ENCODE measurements around the gene LACTB.

The LACTB gene, protein sequence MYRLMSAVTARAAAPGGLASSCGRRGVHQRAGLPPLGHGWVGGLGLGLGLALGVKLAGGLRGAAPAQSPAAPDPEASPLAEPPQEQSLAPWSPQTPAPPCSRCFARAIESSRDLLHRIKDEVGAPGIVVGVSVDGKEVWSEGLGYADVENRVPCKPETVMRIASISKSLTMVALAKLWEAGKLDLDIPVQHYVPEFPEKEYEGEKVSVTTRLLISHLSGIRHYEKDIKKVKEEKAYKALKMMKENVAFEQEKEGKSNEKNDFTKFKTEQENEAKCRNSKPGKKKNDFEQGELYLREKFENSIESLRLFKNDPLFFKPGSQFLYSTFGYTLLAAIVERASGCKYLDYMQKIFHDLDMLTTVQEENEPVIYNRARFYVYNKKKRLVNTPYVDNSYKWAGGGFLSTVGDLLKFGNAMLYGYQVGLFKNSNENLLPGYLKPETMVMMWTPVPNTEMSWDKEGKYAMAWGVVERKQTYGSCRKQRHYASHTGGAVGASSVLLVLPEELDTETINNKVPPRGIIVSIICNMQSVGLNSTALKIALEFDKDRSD

DNA sequence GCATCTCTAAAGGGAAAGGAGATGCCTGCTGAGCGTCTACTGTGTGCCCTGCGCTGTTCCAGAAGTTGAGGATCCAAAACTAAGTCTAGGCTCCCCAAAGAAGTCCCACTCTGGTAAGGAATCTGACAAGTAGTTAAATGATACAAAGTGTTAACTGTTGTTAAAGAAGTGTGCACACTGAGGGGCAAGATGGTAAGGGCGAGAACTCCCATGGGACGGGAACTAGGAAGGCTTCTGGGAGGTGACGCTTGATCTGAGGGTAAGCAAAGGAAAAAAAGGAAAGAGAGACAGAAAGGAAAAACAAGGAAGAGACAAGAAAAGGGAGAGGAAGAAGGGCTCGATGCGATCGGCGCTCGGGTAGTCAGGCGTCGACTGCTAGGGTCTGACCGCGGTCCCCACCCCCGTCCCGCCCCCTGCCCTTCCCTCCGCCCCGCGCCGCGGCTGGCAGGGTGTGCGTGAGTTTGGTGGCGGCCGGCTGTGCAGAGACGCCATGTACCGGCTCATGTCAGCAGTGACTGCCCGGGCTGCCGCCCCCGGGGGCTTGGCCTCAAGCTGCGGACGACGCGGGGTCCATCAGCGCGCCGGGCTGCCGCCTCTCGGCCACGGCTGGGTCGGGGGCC lies at the start of gene LACTB:
LACTB (plus strand) TSS at position 480 of the 620 bp plus-strand sequence; CDS start at position 491, 11 bp downstream.
- DNase-seq: peak; percentile 66 to 78

DNA sequence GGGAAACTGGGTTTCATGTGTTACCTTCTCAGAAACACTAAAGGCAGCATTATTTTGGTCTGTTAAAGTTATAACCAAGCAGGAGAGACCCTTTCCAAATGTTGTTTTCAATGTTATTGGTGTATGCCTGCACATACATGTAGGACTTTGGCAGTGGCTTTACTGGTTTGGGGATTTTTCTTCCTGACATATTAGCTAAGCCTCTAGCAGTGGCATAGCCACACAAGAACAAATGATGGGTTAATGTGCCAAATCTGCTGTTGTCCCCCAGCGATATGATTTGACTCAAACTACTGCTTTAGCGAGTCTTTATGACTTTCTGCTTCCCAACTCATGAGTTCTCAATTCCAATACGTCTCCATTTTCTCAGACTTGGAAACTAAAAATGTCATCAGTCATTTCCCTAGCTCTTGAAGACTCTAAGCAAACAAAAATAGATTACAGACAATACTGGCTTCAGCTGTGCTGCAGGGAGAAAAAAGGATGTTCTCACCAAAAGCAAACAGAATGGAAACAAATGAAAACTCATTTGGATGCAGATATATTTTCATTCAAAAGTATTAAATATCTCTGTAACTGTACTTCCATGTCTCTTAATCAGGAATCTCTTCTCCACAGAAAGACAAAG lies 49.5 kb upstream of the LACTB start:
- no peak for DNase-seq

DNA sequence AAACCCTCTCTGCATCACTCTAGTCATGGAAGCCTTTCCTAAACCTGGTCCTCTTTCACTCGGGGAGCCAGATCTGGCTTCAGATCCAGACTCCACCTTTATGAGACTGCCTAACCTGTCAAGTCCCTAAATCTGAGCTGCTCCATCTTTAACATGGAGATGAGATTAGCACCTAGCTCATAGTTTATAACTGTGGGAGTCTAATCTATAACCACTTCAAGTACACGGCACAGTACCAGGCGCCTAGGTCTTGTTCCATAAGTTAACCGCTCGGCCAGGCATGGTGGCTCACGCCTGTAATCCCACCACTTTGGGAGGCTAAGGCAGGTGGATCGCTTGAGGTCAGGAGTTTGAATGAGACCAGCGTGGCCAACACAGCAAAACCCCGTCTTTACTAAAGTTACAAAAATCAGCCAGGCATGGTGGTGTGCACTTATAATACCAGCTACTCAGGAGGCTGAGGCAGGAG lies 48.8 kb upstream of the LACTB start:
- no peak for DNase-seq

DNA sequence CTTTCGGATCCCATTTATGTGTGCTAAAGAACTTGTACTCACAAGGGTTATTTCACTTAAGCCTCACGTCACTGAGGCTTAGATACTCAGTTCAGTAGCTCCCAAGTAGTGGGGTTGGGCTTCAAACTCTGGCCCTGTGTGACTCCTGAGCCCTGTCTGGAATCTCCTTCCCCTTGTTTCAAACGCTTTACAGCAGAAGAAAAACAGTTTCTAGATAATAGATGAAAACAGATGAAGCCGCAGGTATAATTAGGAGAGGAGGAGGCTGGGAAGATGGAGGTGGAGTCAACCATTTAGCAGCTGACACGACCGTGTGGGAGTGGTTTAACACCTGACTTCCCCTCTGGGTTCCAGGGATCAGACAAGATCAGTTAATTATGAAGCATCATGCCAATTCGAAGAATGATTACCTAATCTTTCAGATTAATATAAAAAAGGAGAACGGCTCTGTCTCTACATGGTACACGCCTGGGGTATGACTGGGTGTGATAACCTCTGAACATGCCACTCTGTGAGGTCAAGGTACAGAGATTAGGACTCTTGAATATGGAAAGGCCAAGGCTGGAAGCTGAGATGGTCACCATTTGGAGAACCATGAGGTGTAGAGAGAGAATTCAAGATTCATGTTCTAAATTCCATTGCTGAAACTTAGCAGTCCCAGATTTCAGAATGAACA lies 48.0 kb upstream of the LACTB start:
- no peak for DNase-seq

DNA sequence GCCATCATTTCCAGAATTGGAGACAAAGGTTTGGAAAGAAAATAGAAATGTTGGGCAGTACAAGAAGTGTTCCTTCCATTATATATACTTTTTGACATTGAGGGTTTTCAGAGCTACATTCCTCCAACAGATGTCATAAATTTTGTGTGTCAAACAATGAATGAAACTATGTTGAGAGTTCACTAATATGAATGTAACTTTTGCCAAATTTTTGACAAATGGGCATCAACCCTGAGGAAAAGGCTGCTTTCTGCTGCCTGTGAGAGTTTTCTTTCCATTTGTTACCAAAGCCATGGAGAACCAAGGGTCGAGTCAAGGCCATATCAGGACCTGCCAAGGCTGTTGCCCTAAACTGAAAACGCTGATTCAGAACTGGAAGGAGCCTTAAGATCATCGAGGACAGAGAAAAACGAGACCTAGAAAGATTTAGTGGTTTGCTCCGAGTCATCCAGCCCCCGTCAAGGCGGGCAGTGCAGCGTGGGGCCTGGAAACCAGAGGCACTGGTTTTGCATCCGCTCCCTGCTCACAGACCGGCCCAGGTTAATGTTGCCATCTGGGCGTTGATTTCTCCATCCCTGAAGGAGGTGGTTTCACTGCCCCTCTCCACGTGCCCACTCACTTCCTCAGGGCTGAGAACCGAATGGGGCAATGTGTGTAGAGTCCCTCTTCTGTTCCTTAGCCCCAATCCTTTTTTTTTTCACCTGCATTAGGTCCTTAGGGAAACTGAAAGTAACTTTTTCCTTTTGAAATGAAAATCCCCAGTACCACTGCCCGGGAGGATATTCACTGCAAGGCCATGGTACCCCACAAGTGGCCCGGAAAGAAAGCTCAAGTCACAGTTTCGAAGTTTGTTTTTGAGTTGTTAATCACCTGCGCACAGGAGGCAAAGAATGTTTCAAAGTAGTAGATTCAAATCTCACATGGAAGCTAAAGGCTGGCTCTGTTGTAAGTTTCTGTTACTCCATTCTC lies 46.4 kb upstream of the LACTB start:
- no peak for DNase-seq

DNA sequence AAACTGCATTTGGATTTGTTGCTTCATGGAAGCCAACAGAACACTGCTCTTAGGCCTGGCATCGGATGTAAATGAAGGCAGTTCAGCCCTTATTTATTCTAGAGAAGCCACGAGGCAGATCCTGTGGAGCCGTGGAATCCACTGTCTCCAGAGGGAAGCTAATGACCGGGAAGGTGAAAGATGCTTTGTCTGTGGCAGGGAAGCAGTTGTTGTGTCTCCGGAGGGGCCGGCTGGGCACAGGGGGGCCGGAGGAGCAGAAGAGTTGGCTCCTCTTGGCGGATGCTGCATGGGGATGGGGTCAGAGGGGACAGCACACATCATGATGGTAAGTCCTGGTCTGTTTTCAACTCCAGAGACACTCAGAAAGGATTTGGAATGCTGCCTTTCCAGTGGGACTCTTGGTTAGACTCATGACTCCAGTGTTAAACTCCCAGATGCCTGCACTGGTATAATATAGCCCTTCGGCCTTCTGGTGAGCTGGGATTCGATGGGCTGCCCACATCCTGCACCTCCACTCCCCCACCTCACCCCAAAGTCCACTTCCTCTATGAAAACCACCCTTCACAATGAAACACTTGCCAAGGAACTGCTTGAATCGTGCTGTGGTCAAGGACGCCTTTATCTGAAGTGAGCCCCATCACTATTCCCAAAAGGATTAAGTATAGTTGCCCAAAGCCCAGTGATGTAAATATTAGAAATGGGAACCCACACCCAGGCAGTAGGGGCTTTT lies 45.5 kb upstream of the LACTB start:
- DNase-seq: no peak

DNA sequence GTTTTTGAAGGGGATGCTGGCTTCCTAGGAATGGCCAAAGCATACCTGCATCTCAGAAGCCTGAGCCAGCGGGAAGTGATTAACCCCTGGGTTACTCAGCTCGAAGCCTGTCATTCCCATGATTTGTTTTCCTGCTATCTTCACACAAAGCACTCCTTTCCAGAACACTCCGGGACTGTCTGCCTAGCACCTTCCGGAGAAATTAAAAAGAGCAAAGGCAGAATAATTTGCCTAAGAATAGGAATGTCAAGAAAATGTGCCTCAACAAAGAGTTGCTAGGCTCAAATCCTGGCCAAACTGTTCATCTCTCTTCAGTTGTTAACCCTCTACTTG lies 45.0 kb upstream of the LACTB start:
- DNase-seq: no peak

DNA sequence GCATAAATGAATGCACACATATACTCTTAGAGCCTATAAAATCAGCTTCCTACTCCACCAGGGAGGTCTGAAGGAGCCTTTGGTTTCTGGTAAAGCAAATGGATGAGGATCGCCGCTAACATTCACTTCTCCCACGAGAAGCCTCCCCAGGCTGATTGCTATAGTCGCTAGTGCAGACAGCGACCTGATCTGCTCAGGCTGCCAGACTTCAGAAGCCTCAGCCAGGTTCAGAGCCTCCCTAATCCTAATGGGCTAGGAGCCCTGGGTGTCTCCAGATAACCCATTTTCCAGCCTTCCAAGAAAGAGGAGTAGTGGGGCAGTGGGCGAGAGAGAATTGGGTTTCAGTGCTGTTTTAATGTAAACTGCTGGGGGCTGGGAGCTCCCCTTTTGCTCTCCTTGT lies 43.7 kb upstream of the LACTB start:
- DNase-seq: no peak

DNA sequence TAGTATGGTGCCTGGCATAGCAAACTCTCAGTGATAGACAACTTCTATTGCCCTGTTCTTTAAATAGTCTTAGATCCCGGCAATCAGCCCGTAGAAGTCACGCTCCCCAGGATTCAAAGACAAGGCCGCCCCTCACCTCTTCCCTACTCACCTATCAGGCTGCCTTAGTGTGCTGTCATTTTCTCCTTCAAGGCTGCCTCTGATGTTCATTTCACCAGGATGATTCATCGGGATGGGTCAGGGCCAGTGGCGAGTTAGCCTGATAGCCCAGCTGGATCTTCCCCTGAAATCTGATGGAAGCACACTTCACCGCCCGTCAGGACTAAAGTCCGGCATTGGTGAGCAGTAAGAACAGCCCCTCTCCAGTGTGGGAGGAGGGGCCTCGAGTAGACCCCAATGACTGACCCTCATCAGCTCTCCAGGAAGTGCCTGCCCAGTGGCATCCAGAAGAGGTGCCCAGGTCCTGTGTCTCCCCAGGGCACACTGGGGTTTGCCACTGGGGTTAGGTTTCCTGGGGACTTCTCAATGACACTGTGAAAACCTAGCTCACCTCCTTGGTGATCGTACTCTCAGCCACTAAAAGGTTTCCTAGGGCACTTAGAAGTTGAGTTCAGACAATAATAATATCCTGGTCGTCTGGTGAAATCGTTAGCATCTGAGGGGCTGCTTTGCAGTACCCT lies 41.6 kb upstream of the LACTB start:
- no peak for DNase-seq

DNA sequence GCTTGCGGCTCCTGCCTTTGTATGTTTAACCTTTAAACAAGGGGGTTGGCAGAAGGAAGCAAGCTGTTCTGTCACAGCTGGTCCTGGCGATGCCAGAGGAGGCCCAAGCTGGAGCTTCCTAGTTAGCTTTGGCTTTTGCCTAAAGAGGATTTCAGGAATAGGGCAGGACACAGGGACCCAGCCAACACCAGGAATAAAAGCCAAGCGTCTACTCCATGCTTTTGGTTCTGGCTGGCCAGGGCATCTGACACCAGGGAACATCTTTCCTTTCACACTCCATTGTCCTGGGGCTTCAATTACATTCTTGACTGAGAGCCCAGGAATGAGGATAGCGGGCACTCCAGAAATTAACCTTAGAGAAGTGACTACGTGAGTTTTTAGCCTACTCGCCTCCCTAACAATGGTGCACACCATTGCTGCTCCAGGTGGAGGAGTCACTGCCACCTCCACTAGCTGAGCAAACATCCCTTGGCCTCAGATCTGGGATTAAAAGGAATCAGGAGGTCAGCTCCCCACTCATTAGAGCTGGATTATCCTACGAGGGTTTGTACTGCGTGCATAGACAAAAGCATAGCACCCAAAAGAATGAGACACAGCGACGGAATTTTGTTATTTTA lies 40.9 kb upstream of the LACTB start:
- DNase-seq: no peak

DNA sequence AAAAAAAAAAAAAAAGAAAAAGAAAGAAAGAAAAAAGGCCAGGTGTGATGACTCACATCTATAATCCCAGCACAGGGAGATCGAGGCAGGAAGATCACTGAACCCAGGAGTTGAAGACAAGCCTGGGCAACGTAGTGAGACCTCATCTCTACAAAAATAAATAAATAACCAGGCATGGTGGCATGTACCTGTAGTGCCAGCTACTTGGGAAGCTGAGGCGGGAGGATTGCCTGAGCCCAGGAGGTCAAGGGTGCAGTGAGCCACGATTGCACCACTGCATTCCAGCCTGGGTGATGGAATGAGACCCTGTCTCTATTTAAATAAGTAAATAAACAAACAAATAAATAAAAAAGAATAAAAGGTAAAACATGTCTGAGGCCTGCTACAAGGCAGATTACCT lies 39.3 kb upstream of the LACTB start:
- DNase-seq: no peak

DNA sequence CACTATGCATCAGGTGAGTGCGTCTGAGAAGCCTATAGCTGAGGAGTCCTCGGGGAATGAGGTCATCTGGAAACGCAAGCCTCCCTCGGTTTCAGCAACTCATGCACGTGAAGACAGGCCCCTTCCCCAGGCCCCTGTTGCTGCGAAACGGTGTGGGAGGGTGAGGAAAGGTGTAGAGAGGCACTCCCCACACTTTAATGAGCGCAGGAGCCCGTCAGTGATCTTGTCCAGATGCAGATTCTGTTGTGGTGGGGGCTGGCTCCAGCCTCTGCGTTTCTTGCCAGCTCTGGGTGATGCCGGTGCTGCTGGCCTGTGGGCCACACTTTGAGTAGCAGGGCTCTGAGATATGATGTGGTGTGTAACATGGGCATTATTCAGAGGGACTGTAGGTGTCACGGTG lies 38.6 kb upstream of the LACTB start:
- no peak for DNase-seq

DNA sequence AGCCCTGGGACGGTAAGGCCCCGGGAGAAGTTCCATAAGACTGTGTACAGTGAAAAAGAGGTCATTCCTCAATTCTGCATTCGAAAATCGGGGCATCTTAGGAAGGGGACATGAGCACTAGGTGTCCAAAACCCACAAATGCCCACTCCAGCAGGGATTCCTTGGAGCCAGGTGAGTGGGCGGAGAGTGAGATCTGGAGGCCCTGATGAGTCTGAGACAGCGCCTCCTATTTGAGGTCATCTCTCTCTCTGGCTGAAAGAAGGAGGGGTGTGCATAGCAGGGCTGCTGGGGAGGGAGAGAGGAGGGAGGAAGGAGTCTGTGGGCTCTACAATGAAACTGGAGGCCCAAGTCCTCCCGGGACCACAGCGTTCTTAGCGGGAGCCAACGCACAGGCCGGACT lies 38.1 kb upstream of the LACTB start:
- no peak for DNase-seq

DNA sequence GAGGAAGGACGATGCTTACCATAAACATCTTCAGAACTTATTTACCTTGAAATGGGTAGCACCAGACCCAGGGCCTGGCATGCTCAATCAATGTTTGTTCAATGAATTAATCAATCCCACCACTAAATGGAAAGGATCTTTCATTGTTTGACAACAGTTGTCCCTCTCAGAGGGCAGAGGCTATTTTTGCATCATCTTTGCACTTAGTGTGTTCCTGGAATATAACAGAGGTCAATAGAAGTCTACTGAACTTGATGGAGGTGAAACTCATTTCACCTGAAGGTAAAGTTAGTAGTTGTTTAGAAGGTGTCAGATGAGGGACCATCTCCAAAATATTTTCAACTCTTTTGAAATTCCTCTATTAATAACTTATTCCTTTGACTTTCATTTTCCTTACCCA lies 36.9 kb upstream of the LACTB start:
- DNase-seq: no peak

DNA sequence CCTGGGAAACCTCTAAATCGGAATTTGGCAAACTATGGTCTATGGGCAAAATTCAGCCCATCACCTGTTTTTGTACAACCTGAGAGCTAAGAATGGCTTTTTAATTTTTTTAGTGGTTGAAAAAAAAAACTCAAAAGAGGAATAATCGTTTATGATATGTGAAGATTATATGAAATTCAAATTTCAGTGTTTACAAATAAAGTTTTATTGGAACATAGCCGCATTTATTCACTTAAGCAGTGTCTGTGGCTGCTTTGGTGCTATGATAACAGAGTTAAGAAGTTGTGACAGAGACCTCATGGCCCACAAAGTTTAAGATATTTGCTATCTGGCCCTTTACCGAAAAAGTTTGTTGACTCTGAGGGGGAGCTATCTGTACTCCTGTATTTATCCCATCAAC lies 36.4 kb upstream of the LACTB start:
- DNase-seq: no peak

DNA sequence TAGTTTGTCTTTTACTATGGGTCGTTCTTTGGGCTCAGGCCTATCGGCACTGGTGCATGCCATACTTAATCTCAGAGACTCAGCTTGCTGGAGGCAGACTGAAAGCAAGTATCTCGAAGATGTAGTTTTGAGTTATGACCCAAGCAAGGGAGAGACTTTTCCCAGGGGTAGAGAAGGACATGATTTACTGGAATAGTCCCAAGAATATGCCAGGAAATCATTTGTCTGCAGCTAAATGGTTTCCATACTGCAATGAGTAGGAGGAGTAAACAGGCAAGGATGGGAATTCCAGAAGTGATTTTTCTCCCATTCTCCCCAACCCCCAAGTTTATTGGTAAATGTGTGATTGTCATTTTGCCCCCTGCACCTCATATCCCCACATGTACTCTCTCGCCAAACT lies 35.4 kb upstream of the LACTB start:
- DNase-seq: no peak

DNA sequence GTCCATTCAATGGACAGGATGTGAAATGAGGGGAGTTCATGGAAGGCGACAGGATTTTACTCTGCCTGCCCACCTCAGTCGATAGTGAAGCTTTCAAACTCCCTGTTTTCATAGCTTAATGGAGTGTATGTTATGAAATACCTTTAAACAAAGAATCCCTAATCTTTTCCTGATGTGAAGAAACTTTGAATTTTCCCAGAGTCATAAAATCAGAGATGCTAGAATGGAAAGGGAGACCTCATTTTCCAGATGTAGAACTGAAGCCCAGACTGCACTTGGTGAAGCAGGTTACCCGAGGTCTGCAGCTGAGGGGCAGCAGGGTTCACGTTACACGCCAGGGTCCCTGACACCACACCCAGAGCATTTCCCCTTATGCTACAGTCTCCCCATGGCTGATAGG lies 34.7 kb upstream of the LACTB start:
- no peak for DNase-seq

DNA sequence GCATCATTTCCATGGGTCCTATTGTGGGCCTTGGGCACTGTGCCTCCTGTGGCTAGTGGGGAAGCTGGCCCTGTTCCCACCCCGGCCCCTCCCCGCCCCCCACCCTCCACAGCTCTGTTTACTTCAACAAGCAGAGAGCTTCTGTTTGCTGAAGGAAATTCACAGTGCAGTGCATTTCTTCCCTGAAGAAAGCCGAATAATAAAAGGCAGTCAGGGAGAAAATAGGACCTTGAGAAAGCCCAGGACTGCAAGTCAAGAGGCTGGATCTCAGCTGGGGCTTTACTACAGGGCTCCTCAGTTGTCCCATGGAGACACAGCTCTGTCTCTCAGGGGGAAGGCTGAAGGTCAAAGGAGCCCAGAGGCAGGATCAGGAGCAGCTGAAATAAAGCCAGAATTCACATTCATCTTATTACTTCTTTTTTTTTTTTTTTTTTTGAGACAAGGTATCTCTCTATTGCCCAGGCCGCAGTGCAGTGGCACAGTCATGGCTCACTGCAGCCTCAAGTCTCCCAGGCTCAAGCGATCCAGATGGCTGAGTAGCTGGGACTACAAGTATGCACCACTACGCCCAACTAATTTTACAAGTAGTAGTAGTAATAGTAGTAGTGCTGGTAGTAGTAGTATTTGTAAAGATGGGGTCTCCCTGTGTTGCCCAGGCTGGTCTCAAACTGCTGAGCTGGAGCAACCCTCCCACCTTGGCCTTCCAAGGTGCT lies 33.0 kb upstream of the LACTB start:
- DNase-seq: no peak

DNA sequence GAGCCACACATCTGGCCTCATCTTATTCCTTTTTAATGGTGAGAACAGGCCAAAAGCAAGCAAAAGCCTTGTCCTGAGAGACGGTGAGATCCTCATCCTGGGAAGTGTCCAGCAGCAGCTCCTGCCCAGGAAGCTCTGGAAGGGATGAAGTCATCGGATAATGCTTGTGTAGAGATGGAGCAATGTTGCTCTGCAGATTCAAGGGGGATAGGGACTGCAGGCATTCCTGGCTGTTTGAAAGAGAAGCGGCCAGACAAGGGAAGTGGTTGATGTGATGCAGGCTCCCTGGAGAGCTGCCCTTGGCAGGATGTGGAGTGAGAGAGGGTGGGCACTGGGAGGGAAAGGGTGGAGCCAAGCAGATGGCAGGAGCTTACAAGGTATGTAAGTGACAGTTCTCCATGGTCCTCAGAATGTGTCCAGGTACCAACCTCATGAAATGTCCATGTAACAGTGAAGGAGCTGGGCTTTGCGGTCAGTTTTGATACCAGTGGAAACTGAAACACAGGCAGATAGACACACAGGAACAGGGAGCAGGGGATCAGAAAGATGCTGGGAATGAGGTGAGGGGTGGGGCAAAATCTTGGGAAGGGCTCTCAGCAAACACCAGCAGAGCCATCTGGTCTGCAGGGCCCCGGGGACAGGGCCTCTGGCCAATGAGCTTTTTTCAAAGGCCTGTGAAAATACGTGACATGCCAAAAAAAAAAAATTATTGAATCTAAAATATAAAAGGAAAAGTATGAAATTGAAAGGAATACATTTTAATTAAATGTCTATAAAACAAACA lies 32.2 kb upstream of the LACTB start:
- no peak for DNase-seq

All from AML-193 (cell line).